Measurements from ENCODE around the gene IL22RA2.
"Not testable (repeated sequence)": the region's sequence is repeated elsewhere in the genome, so short reads cannot be mapped to it uniquely, and the experiment has no call there.

DNA sequence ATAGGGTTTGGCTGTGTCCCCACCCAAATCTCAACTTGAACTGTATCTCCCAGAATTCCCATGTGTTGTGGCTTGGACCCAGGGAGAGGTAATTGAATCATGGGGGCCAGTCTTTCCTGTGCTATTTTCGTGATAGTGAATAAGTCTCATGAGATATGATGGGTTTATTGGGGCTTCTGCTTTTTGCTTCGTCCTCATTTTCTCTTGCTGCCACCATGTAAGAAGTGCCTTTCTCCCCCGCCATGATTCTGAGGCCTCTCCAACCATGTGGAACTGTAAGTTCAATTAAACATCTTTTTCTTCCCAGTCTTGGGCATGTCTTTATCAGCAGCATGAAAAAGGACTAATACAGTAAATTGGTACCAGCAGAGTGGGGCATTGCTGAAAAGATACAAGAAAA lies 34.0 kb upstream of the IL22RA2 start:
- TF ChIP-seq, protein P1, sequence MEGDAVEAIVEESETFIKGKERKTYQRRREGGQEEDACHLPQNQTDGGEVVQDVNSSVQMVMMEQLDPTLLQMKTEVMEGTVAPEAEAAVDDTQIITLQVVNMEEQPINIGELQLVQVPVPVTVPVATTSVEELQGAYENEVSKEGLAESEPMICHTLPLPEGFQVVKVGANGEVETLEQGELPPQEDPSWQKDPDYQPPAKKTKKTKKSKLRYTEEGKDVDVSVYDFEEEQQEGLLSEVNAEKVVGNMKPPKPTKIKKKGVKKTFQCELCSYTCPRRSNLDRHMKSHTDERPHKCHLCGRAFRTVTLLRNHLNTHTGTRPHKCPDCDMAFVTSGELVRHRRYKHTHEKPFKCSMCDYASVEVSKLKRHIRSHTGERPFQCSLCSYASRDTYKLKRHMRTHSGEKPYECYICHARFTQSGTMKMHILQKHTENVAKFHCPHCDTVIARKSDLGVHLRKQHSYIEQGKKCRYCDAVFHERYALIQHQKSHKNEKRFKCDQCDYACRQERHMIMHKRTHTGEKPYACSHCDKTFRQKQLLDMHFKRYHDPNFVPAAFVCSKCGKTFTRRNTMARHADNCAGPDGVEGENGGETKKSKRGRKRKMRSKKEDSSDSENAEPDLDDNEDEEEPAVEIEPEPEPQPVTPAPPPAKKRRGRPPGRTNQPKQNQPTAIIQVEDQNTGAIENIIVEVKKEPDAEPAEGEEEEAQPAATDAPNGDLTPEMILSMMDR (conservative IDR thresholded peaks at IDR 0.05 in 1 of 2, IDR thresholded peaks at IDR 0.05 in 1 of 2; ENCODE audit: extremely low read depth in 1 of 2, insufficient read depth in 1 of 2, low read depth in 1 of 2, low read length in 2 of 2) = not testable (repeated sequence)
- TF ChIP-seq EZH2 (IDR thresholded peaks at IDR 0.05; ENCODE audit: borderline replicate concordance, low read length) = not testable (repeated sequence)

Data from mammary epithelial cell (primary cell).